ENCODE measurements around the gene GABBR2. TPM values are rescaled to one million over a fixed set of nuclear protein-coding genes. Genes with fewer than 3 reads are reported as not detected.

The GABBR2 gene
- polyA plus RNA-seq, 1 donor (not counting 4 experiments of a cell fraction or from before 2014, with no cell fraction given), result 0.01 TPM

- DNase-seq (ENCODE audit: low read depth, low spot score) (no peak), FAIRE-seq (no peak)
- no peak overlapping the region for H3K9ac ChIP-seq (ENCODE audit: control insufficient read depth, extremely low read depth, insufficient read depth, low read length)
- no peaks in the 10 kb centered on the region for H3K9me1 ChIP-seq (ENCODE audit: control insufficient read depth, extremely low read depth, insufficient read depth, low read length)
- no peaks in the 10 kb centered on the region for H4K20me1 ChIP-seq (ENCODE audit: control insufficient read depth, extremely low read depth, insufficient read depth, low read length)
- H2AFZ ChIP-seq (ENCODE audit: control insufficient read depth, low read length), result no peak overlapping the region
- H3K4me2 ChIP-seq (ENCODE audit: control insufficient read depth, extremely low read depth, insufficient read depth, low read depth, low read length), result no peak overlapping the region
- no peak overlapping the region for H3K27ac ChIP-seq (ENCODE audit: control insufficient read depth, insufficient read depth, low read length)
- H3K9me3 ChIP-seq (ENCODE audit: control insufficient read depth, low read depth, low read length), result no peaks in the 10 kb centered on the region
- no peaks in the 10 kb centered on the region for H3K79me2 ChIP-seq (ENCODE audit: control insufficient read depth, insufficient read depth, low read length)
- H3K27me3 ChIP-seq (ENCODE audit: control insufficient read depth, extremely low read depth, insufficient read depth, low read length), result no peaks in the 10 kb centered on the region
- TF ChIP-seq EZH2 (IDR thresholded peaks at IDR 0.05; ENCODE audit: low read length), result no peak
- TF ChIP-seq, protein P1, sequence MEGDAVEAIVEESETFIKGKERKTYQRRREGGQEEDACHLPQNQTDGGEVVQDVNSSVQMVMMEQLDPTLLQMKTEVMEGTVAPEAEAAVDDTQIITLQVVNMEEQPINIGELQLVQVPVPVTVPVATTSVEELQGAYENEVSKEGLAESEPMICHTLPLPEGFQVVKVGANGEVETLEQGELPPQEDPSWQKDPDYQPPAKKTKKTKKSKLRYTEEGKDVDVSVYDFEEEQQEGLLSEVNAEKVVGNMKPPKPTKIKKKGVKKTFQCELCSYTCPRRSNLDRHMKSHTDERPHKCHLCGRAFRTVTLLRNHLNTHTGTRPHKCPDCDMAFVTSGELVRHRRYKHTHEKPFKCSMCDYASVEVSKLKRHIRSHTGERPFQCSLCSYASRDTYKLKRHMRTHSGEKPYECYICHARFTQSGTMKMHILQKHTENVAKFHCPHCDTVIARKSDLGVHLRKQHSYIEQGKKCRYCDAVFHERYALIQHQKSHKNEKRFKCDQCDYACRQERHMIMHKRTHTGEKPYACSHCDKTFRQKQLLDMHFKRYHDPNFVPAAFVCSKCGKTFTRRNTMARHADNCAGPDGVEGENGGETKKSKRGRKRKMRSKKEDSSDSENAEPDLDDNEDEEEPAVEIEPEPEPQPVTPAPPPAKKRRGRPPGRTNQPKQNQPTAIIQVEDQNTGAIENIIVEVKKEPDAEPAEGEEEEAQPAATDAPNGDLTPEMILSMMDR (optimal IDR thresholded peaks at IDR 0.05 in 1 of 3, IDR thresholded peaks at IDR 0.05 in 1 of 3, conservative IDR thresholded peaks at IDR 0.05 in 1 of 3; ENCODE audit: extremely low read depth in 1 of 3, insufficient read depth in 2 of 3, low read length in 3 of 3), result no peak
- dilution Hi-C loops (cut with MboI; ENCODE audit: extremely low pct_ligation_motif_present, low sequenced_read_pairs), result no loop called here
- no peak overlapping the region for H3K4me3 ChIP-seq (ENCODE audit: control insufficient read depth in 2 of 3, extremely low read depth in 1 of 3, insufficient read depth in 2 of 3, low read depth in 1 of 3, low read length in 3 of 3)
- no peaks in the 10 kb centered on the region for H3K36me3 ChIP-seq (ENCODE audit: control insufficient read depth in 2 of 2, extremely low read depth in 1 of 2, insufficient read depth in 2 of 2, low read length in 2 of 2)
- no peaks in the 10 kb centered on the region for H3K4me1 ChIP-seq (ENCODE audit: control insufficient read depth, extremely low read depth, insufficient read depth, low read length)
Observed at GRCh38 chr9:98667005-98667640, 41.6 kb downstream of the GABBR2 start.

DNA sequence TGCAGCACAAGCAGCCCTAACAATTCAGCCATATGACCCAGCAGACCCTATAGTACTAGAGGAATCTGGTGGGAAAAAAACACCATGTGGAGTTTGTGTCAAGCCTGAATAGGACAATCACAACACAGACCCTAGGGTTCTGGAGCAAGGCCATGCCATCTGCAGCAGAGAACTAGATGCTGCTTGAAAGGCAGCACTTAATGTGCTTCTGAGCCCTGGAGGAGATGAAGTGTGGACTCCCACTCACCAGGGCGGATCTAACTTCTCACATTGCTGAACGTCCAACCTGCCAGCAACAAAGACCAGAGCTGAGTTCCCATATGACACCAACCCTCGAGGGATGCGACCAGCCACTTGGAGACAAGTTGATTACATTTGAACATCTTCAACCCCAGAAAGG, 43.2 kb downstream of the GABBR2 start:
- Histone ChIP-seq H3K79me2 (ENCODE audit: control insufficient read depth, insufficient read depth, low read length) (no peaks in the 10 kb centered on the region), H3K27ac (ENCODE audit: control insufficient read depth, insufficient read depth, low read length) (no peak overlapping the region), H2AFZ (ENCODE audit: control insufficient read depth, low read length) (no peak overlapping the region), H3K9me3 (ENCODE audit: control insufficient read depth, low read depth, low read length) (no peaks in the 10 kb centered on the region), H3K4me1 (ENCODE audit: control insufficient read depth, extremely low read depth, insufficient read depth, low read length) (no peaks in the 10 kb centered on the region), H4K20me1 (ENCODE audit: control insufficient read depth, extremely low read depth, insufficient read depth, low read length) (no peaks in the 10 kb centered on the region), H3K9me1 (ENCODE audit: control insufficient read depth, extremely low read depth, insufficient read depth, low read length) (no peaks in the 10 kb centered on the region), H3K27me3 (ENCODE audit: control insufficient read depth, extremely low read depth, insufficient read depth, low read length) (no peaks in the 10 kb centered on the region), H3K4me3 (ENCODE audit: control insufficient read depth in 2 of 3, extremely low read depth in 1 of 3, insufficient read depth in 2 of 3, low read depth in 1 of 3, low read length in 3 of 3) (no peak overlapping the region), H3K9ac (ENCODE audit: control insufficient read depth, extremely low read depth, insufficient read depth, low read length) (no peak overlapping the region), H3K4me2 (ENCODE audit: control insufficient read depth, extremely low read depth, insufficient read depth, low read depth, low read length) (no peak overlapping the region), H3K36me3 (ENCODE audit: control insufficient read depth in 2 of 2, extremely low read depth in 1 of 2, insufficient read depth in 2 of 2, low read length in 2 of 2) (no peaks in the 10 kb centered on the region)
- no peak for TF ChIP-seq EZH2 (IDR thresholded peaks at IDR 0.05; ENCODE audit: low read length)
- TF ChIP-seq, protein P1 (optimal IDR thresholded peaks at IDR 0.05 in 1 of 3, IDR thresholded peaks at IDR 0.05 in 1 of 3, conservative IDR thresholded peaks at IDR 0.05 in 1 of 3; ENCODE audit: extremely low read depth in 1 of 3, insufficient read depth in 2 of 3, low read length in 3 of 3), result no peak
- no peak for FAIRE-seq
- no peak for DNase-seq (ENCODE audit: low read depth, low spot score)
- dilution Hi-C loops (cut with MboI; ENCODE audit: extremely low pct_ligation_motif_present, low sequenced_read_pairs), result no loop called here
